Upper lobe of left lung (tissue), 4 donors: ENCODE data around the gene LIG3.

Experiments used
- CTCF ChIP-seq, 6 experiments: fragments of 450-650 bp in 4 of 6; fragments of 200-600 bp in 2 of 6; sonication (generic) in 2 of 6; IDR thresholded peaks; one replicate each; pipeline ENCODE4 v1.5.1; 2016 to 2019; ENCODE audit warnings: antibody characterized with exemption in 6 of 6
- EP300 ChIP-seq, 4 donors: sonication (generic); formaldehyde crosslinking; IDR thresholded peaks; one replicate each; pipeline ENCODE4 v1.5.1; 2017; ENCODE audit warnings: antibody characterized with exemption in 4 of 4, control low read depth in 2 of 4
- POLR2A ChIP-seq, 4 donors: fragments of 450-650 bp; IDR thresholded peaks; one replicate each; pipeline ENCODE4 v1.5.1; 2016 to 2017; ENCODE audit warnings: antibody characterized with exemption in 4 of 4, mild to moderate bottlenecking in 2 of 4

- no peak for TF ChIP-seq CTCF (IDR thresholded peaks at IDR 0.05)
- no peak for TF ChIP-seq EP300 (IDR thresholded peaks at IDR 0.05)
- no peak for TF ChIP-seq POLR2A (IDR thresholded peaks at IDR 0.05)
Observed at GRCh38 chr17:35002876-35003551, 22.7 kb downstream of the LIG3 start.
